ENCODE data around the gene RIPOR1.
A peak's percentile ranks its signal among the peaks of the same experiment; 100 is the strongest.

RIPOR1 gene

GRCh38 chr16:67565470-67566100, 37.0 kb downstream of the RIPOR1 start:
- H3F3A ChIP-seq (ENCODE audit: control insufficient read depth, insufficient read depth) = peaks cover 15% of the 10 kb centered on the region
- TF ChIP-seq EZH2phosphoT487 (IDR thresholded peaks at IDR 0.05; ENCODE audit: borderline replicate concordance, low read length) (no peak), CTCF (IDR thresholded peaks at IDR 0.05; ENCODE audit: low read depth, low read length, poor library complexity, severe bottlenecking) (no peak)
- H3K27ac ChIP-seq (ENCODE audit: low read depth, low read length) = peak overlapping the region; percentile 96
- H3K27me3 ChIP-seq (ENCODE audit: control insufficient read depth, low read length) = no peaks in the 10 kb centered on the region
- H3K4me3 ChIP-seq (ENCODE audit: low read length) = peak overlapping the region; percentile 96
- peaks cover 90% of the 10 kb centered on the region for H3K79me2 ChIP-seq (ENCODE audit: control insufficient read depth, low read length)
- H3K9me2 ChIP-seq (replicated peaks; ENCODE audit: control insufficient read depth, low read length) = no peaks in the 10 kb centered on the region
- H3K4me1 ChIP-seq (ENCODE audit: control insufficient read depth, low read length) = peaks cover 39% of the 10 kb centered on the region
- no peaks in the 10 kb centered on the region for H3K9me3 ChIP-seq (ENCODE audit: control insufficient read depth, insufficient read depth, low read length)
- H3K36me3 ChIP-seq (ENCODE audit: control insufficient read depth, low read length) = peaks cover 35% of the 10 kb centered on the region
- no peaks in the 10 kb centered on the region for H4K20me1 ChIP-seq (ENCODE audit: control insufficient read depth, insufficient read depth, low read depth, low read length)
- peak overlapping the region; percentile 83 for H3K4me2 ChIP-seq (ENCODE audit: low read length)

- H3K4me3 ChIP-seq (ENCODE audit: low read length) = no peak overlapping the region
- 0 out of 2 replicates have a peak, but pooled peaks cover 2% of the 10 kb centered on the region for H3F3A ChIP-seq (ENCODE audit: control insufficient read depth, insufficient read depth)
- H3K79me2 ChIP-seq (ENCODE audit: control insufficient read depth, low read length) = peaks cover 98% of the 10 kb centered on the region
- no peak overlapping the region for H3K4me2 ChIP-seq (ENCODE audit: low read length)
- H3K36me3 ChIP-seq (ENCODE audit: control insufficient read depth, low read length) = peaks cover 46% of the 10 kb centered on the region
- no peak for TF ChIP-seq CTCF (IDR thresholded peaks at IDR 0.05; ENCODE audit: low read depth, low read length, poor library complexity, severe bottlenecking)
- TF ChIP-seq EZH2phosphoT487 (IDR thresholded peaks at IDR 0.05; ENCODE audit: borderline replicate concordance, low read length) = no peak
- H3K27me3 ChIP-seq (ENCODE audit: control insufficient read depth, low read length) = no peaks in the 10 kb centered on the region
- H3K4me1 ChIP-seq (ENCODE audit: control insufficient read depth, low read length) = peaks cover 11% of the 10 kb centered on the region
- no peaks in the 10 kb centered on the region for H3K9me2 ChIP-seq (replicated peaks; ENCODE audit: control insufficient read depth, low read length)
- no peaks in the 10 kb centered on the region for H3K9me3 ChIP-seq (ENCODE audit: control insufficient read depth, insufficient read depth, low read length)
- no peaks in the 10 kb centered on the region for H4K20me1 ChIP-seq (ENCODE audit: control insufficient read depth, insufficient read depth, low read depth, low read length)
- H3K27ac ChIP-seq (ENCODE audit: low read depth, low read length) = no peak overlapping the region
Measured at GRCh38 chr16:67571464-67571863, 42.8 kb downstream of the RIPOR1 start.

GRCh38 chr16:67571981-67572431, 43.4 kb downstream of the RIPOR1 start:
- Histone ChIP-seq H3K4me1 (ENCODE audit: control insufficient read depth, low read length) (peaks cover 6% of the 10 kb centered on the region), H3K79me2 (ENCODE audit: control insufficient read depth, low read length) (peaks cover 98% of the 10 kb centered on the region), H3F3A (ENCODE audit: control insufficient read depth, insufficient read depth) (0 out of 2 replicates have a peak, but pooled peaks cover 2% of the 10 kb centered on the region), H3K9me3 (ENCODE audit: control insufficient read depth, insufficient read depth, low read length) (no peaks in the 10 kb centered on the region), H3K4me3 (ENCODE audit: low read length) (no peak overlapping the region), H3K27me3 (ENCODE audit: control insufficient read depth, low read length) (no peaks in the 10 kb centered on the region), H3K4me2 (ENCODE audit: low read length) (no peak overlapping the region), H3K36me3 (ENCODE audit: control insufficient read depth, low read length) (peaks cover 46% of the 10 kb centered on the region), H4K20me1 (ENCODE audit: control insufficient read depth, insufficient read depth, low read depth, low read length) (no peaks in the 10 kb centered on the region), H3K27ac (ENCODE audit: low read depth, low read length) (no peak overlapping the region), H3K9me2 (replicated peaks; ENCODE audit: control insufficient read depth, low read length) (no peaks in the 10 kb centered on the region)
- no peak for TF ChIP-seq CTCF (IDR thresholded peaks at IDR 0.05; ENCODE audit: low read depth, low read length, poor library complexity, severe bottlenecking)
- TF ChIP-seq EZH2phosphoT487 (IDR thresholded peaks at IDR 0.05; ENCODE audit: borderline replicate concordance, low read length) = no peak
